Heart right ventricle (tissue), 16 donors: Measurements from ENCODE around the gene STX1B. TPM values are rescaled to one million over a fixed set of nuclear protein-coding genes. Genes with fewer than 3 reads are reported as not detected.

Experiments used
- ATAC-seq, 8 donors: fragments of 200-7000 bp; cut with Tn5 transposase; one replicate each; pipeline ENCODE4 v1.9.1; 2020; ENCODE audit warnings: mild to moderate bottlenecking in 8 of 8, moderate library complexity in 8 of 8, moderate number of reproducible peaks in 1 of 8
- DNase-seq, 2 donors: peaks; one replicate each; pipeline ENCODE4 v3.0.0-alpha.2; 2020
- H3K27ac ChIP-seq, 10 donors: fragments of 200-600 bp; sonication (generic) in 2 of 10; one replicate each; pipeline versions ENCODE4 v1.5.0 to v1.8.0; 2020 to 2022; ENCODE audit warnings: mild to moderate bottlenecking in 3 of 10
- H3K27me3 ChIP-seq, 7 donors: fragments of 200-600 bp; one replicate each; pipeline ENCODE4 v1.8.0; 2021 to 2022; ENCODE audit warnings: mild to moderate bottlenecking in 2 of 7
- H3K36me3 ChIP-seq, 9 donors: fragments of 200-600 bp; sonication (generic) in 1 of 9; one replicate each; pipeline versions ENCODE4 v1.5.0 to v1.8.0; 2020 to 2022; ENCODE audit warnings: mild to moderate bottlenecking in 2 of 9
- H3K4me1 ChIP-seq, 9 donors: fragments of 200-600 bp; sonication (generic) in 1 of 9; one replicate each; pipeline versions ENCODE4 v1.5.0 to v1.8.0; 2020 to 2022; ENCODE audit warnings: mild to moderate bottlenecking in 4 of 9
- H3K4me3 ChIP-seq, 10 donors: fragments of 200-600 bp; sonication (generic) in 2 of 10; one replicate each; pipeline versions ENCODE4 v1.5.0 to v1.8.0; 2020 to 2022; ENCODE audit warnings: mild to moderate bottlenecking in 7 of 10, moderate library complexity in 2 of 10
- H3K9me3 ChIP-seq, 11 donors: fragments of 200-600 bp in 10 of 11; sonication (generic) in 2 of 11; one replicate each; pipeline versions ENCODE4 v1.5.0 to v1.8.0; 2013 to 2022; ENCODE audit warnings: mild to moderate bottlenecking in 2 of 11, control low read depth in 1 of 11, moderate library complexity in 1 of 11
- WGBS, 2 donors: extraction: QIAGEN DNeasy Blood & Tissue Kit; methylation state at CpG; one replicate each; pipeline ENCODE4 v1.1.7; 2013; ENCODE audit warnings: inconsistent platforms in 1 of 2; 5-methylcytosine and 5-hydroxymethylcytosine counted together
- intact Hi-C, 10 donors: fragments of 100-400 bp; cut with DNase I; formaldehyde crosslinking; loops; one replicate each; pipeline versions ENCODE4 v1.11.1 to v1.14.2; 2022
- polyA plus RNA-seq, 2 donors: library from polyadenylated mRNA; stranded (reverse); fragments of 200-250 nt; gene quantifications; one replicate each; pipeline ENCODE4 v1.2.3, GENCODE V29; 2013
- total RNA-seq, 10 donors: library from RNA; stranded (reverse); fragmentation: NEBNext Ultra II Directional in 3 of 10; extraction: Animal tissue kit (Norgen Biotek cat#: 25700) in 3 of 10; gene quantifications; one replicate each; pipeline versions ENCODE4 v1.2.1 to v1.2.4, GENCODE V29; 2021 to 2023
- TF ChIP-seq, protein P1 (sequence below), 9 donors: fragments of 200-600 bp; sonication (generic) in 2 of 9; IDR thresholded peaks; one replicate each; pipeline versions ENCODE4 v1.5.0 to v1.8.0; 2021 to 2022; ENCODE audit warnings: antibody characterized with exemption in 9 of 9, mild to moderate bottlenecking in 5 of 9, moderate library complexity in 1 of 9
- donor health status: Arrhythmogenic right ventricular cardiomyopathy.
- donor health status: ischemic (EF 13 %, LVEDD 7.1; RV severe dilation, severe dysfunction).
- donor health status: healthy with polysubstance abuse.
- donor health status: DM: no; HTN: yes; CAD: no.
- donor health status: DM: no; HTN: no; CAD: no.
- donor health status: ischemic (EF 25% LVEDD 6.9; RV normal size, moderate dysfunction).
- donor health status: ischemic (EF 25% LVEDD 5.7; RV mildly dilated, moderate dysfunction).
- donor health status: healthy.
- donor health status: DM: yes; HTN: yes; CAD: no.
- donor health status: Ischemic cardiomyopathy.
- donor health status: ischemic (EF 35%, LVEDD 5.7; RV mildly dilated, moderate dysfunction).
- donor health status: nonischemic (EF 11% LVEDD 7.7; RV severe dilation, severe dysfunction).
- donor health status: DM: yes; HTN: yes; CAD: no.
- donor health status: PGD.
- donor health status: ischemic (EF 29% LVEDD 5.4; RV normal size, mild dysfunction).
- donor health status: nonischemic (EF 23%, LVEDD 6.1; RV moderate dilation, normal function).

STX1B gene
- total and polyA plus RNA-seq, 12 donors: 0.07 to 2.3 (median 0.90) TPM

DNA sequence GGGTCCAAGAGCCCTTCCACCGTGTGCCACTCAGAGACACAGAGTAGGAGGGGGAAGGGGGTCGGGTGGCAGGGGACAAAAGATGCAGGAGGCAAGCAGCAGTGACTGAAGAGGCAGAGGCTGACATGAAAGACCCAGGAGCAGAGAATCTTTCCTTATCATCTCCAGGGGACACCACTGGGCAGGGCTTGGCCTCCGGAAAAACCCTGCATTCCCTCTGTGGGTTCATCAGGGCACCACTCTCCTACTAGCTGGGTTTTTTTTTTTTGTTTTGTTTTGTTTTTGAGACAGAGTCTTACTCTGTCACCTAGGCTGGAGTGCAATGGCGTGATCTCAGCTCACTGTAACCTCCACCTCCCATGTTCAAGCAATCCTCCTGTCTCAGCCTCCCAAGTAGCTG is 20.8 kb upstream of the STX1B start:
- Histone ChIP-seq H3K27me3 (no peaks in the 10 kb centered on the region), H3K36me3 (peaks cover 0 to 20% (median 7%) of the 10 kb centered on the region in 9 donors), H3K9me3 (no peaks in the 10 kb centered on the region), H3K4me1 (peaks cover 0 to 32% (median 20%) of the 10 kb centered on the region in 9 donors), H3K27ac (peak overlapping the region in 1 of 10 donors; percentile 97), H3K4me3 (no peak overlapping the region)
- no peak for ATAC-seq
- WGBS, 2 donors: 74 to 82% methylated on average over 4 of the region's 4 CpGs
- intact Hi-C loops: loop anchor here in 8 of 10 donors (5.0 to 10.0 kb wide), 8 partner anchors 39 to 111 kb away; partner anchors contain the start of genes ZNF646 (in 4 of the 8), ZNF668 (in 4 of the 8), HSD3B7 (in 3 of the 8) and SETD1A (in 1 of the 8)
- TF ChIP-seq, protein P1, sequence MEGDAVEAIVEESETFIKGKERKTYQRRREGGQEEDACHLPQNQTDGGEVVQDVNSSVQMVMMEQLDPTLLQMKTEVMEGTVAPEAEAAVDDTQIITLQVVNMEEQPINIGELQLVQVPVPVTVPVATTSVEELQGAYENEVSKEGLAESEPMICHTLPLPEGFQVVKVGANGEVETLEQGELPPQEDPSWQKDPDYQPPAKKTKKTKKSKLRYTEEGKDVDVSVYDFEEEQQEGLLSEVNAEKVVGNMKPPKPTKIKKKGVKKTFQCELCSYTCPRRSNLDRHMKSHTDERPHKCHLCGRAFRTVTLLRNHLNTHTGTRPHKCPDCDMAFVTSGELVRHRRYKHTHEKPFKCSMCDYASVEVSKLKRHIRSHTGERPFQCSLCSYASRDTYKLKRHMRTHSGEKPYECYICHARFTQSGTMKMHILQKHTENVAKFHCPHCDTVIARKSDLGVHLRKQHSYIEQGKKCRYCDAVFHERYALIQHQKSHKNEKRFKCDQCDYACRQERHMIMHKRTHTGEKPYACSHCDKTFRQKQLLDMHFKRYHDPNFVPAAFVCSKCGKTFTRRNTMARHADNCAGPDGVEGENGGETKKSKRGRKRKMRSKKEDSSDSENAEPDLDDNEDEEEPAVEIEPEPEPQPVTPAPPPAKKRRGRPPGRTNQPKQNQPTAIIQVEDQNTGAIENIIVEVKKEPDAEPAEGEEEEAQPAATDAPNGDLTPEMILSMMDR (IDR thresholded peaks at IDR 0.05): no peak
- no peak for DNase-seq

DNA sequence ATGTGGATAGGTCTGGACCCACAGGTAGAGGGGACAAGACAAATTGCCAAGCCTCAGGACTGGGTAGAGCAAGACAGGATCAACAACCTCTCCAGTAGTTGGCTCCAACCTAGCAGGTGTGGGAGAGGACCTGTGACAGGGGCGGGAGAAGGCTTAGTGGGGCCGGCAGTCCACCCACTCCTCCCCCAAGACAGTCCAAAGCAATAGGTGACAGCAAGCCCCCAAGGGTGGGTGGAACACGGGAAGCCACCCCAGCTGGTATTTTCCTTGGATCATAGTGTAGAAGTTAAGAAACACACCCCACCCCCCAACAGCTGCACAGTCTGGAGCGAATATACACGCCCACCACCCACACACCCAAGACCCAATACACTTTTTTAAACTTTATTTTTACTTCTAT is 18.8 kb upstream of the STX1B start:
- intact Hi-C loops: loop anchor here in 1 of 10 donors (5.0 kb wide), 1 partner anchor 42 kb away; the partner anchor contains the start of gene HSD3B7
- ATAC-seq: no peak

DNA sequence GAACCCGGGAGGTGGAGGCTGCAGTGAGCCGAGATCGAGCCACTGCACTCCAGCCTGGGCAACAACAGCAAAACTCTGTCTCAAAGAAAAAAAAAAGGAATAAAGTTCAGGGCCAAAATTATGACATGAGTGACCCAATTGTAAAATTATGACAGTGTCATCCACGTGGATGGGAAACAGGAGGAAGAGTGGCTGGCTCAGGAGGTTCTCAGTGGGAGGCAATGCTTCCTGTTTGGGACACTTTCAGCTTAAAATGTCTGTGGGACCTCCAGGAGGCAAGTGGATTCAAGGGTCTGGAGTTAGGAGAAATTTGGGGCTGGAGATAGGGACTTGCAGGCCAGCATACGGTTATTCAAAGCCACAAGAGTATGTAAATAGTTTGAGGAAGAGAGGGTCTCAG is 14.9 kb upstream of the STX1B start:
- H3K4me1 ChIP-seq: peaks cover 0 to 12% (median 0%) of the 10 kb centered on the region in 9 donors
- WGBS, 2 donors: 78 to 80% methylated on average over 5 of the region's 5 CpGs
- peak overlapping the region in 1 of 10 donors; percentile 69 for H3K27ac ChIP-seq
- no peak overlapping the region for H3K4me3 ChIP-seq
- intact Hi-C loops: loop anchor here in 1 of 10 donors (5.0 kb wide), 1 partner anchor 38 kb away; the partner anchor contains the start of gene HSD3B7
- no peaks in the 10 kb centered on the region for H3K27me3 ChIP-seq
- TF ChIP-seq, protein P1 (IDR thresholded peaks at IDR 0.05): no peak
- H3K36me3 ChIP-seq: no peaks in the 10 kb centered on the region
- no peaks in the 10 kb centered on the region for H3K9me3 ChIP-seq
- no peak for ATAC-seq
- DNase-seq: no peak

More for the DNA sequence above, 18.8 kb upstream of the STX1B start:
- TF ChIP-seq, protein P1 (IDR thresholded peaks at IDR 0.05): no peak
- Histone ChIP-seq H3K27me3 (no peaks in the 10 kb centered on the region), H3K27ac (no peak overlapping the region), H3K4me1 (peaks cover 0 to 24% (median 9%) of the 10 kb centered on the region in 9 donors), H3K36me3 (peaks cover 0 to under 1% (median 0%) of the 10 kb centered on the region in 9 donors), H3K4me3 (no peak overlapping the region), H3K9me3 (no peaks in the 10 kb centered on the region)
- 78 to 80% methylated on average over 5 of the region's 5 CpGs for WGBS, 2 donors
- no peak for DNase-seq

DNA sequence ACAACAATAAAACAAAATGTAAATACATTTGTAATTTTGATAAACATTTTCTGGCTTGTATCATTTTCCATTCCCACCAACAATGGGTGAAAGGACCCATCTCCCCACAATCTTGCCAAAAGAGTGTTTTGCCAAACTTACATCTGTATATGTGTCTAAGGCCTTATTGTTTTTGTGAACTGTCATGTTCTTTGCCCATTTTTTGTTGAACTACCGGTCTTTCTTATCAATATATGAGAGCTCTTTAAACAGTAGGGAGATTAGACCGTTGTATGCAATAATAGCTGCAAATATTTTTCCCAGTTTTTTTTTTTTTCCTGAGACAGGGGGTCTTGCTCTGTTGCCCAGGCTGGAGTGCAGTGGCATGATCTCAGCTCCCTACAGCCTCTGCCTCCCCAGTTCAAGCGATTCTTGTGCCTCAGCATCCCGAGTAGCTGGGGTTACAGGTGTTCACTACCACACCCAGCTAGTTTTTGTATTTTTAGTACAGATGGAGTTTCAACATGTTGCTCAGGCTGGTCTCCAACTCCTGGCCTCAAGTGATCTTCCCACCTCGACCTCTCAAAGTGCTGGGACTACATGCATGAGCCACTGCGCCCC is 13.3 kb upstream of the STX1B start:
- DNase-seq: no peak
- no peak for ATAC-seq
- Histone ChIP-seq H3K4me1 (peaks cover 0 to 12% (median 0%) of the 10 kb centered on the region in 9 donors), H3K4me3 (no peak overlapping the region), H3K27ac (no peak overlapping the region), H3K36me3 (no peaks in the 10 kb centered on the region), H3K9me3 (no peaks in the 10 kb centered on the region), H3K27me3 (no peaks in the 10 kb centered on the region)
- TF ChIP-seq, protein P1 (IDR thresholded peaks at IDR 0.05): no peak
- intact Hi-C loops: no loop called here
- 69 to 74% methylated on average over 6 of the region's 6 CpGs for WGBS, 2 donors
